Endothelial cell of umbilical vein (primary cell): ENCODE results near the gene MS4A15.

Experiments used
- EZH2 ChIP-seq: IDR thresholded peaks from 2 replicates; pipeline ENCODE4 v1.6.1; 2012; ENCODE audit warnings: borderline replicate concordance, low read depth, mild to moderate bottlenecking, moderate library complexity, low read length, inconsistent platforms; ENCODE audit not compliant: severe bottlenecking
- FOS ChIP-seq: IDR thresholded peaks from 2 replicates; pipeline ENCODE4 v1.6.1; 2011; ENCODE audit warnings: mild to moderate bottlenecking, low read length, moderate library complexity, borderline replicate concordance; ENCODE audit not compliant: insufficient read depth
- GATA2 ChIP-seq: IDR thresholded peaks from 2 replicates; pipeline ENCODE4 v1.7.0; 2011; ENCODE audit warnings: low read depth, mild to moderate bottlenecking, moderate library complexity, mixed read lengths, low read length; ENCODE audit not compliant: insufficient read length, insufficient read depth
- JUN ChIP-seq: IDR thresholded peaks from 2 replicates; pipeline ENCODE4 v1.6.1; 2011; ENCODE audit warnings: borderline replicate concordance, low read depth; ENCODE audit not compliant: insufficient read length, insufficient read depth
- MYC ChIP-seq: IDR thresholded peaks from one replicate; pipeline ENCODE4 v1.6.1; 2011; ENCODE audit warnings: mild to moderate bottlenecking, low read depth, low read length
- POLR2A ChIP-seq: IDR thresholded peaks from 2 replicates; pipeline ENCODE4 v1.6.1; 2012; ENCODE audit warnings: low read depth, mild to moderate bottlenecking, control low read depth, low read length
- POLR2AphosphoS5 ChIP-seq: IDR thresholded peaks from 2 replicates; pipeline ENCODE4 v1.6.1; 2012; ENCODE audit warnings: low read depth, mild to moderate bottlenecking, control low read depth, low read length, moderate library complexity; ENCODE audit not compliant: insufficient read depth
- TF ChIP-seq, protein P1 (sequence below), 2 donors: IDR thresholded peaks; 1 replicate in 1 of 2; 2 replicates in 1 of 2; pipeline ENCODE4 v1.5.1; 2011; ENCODE audit warnings: low read length in 2 of 2, mild to moderate bottlenecking in 2 of 2, moderate library complexity in 2 of 2, control low read depth in 1 of 2, inconsistent platforms in 1 of 2, low read depth in 1 of 2; ENCODE audit not compliant: insufficient read depth in 1 of 2; ENCODE audit errors: extremely low read depth in 1 of 2
- TF ChIP-seq, protein P2 (sequence below): IDR thresholded peaks from 2 replicates; pipeline ENCODE4 v1.6.1; 2011; ENCODE audit not compliant: insufficient read depth, insufficient read length

DNA sequence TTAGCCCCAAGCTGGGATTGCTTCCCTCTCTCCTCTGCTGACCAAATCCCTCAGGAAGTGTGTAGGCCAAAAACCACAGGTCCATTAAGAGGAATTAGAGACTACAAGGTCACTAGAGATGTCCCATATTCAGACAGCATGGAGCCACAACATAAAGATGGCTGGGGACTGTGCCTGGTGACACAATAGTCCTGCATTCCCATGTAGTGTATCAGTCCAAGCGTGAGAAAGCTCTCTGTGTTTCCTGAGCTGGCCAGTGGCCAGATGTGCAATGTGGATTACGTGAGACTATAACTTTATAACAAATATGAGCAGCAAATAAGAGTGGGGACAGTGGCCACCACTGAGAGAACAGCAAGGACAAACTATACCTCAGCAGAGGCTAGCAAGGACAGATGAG, 20.9 kb downstream of the MS4A15 start:
- TF ChIP-seq POLR2A (no peak), GATA2 (no peak), FOS (peak; percentile 36), JUN (peak; percentile 58), POLR2AphosphoS5 (no peak), EZH2 (no peak), MYC (no peak)
- TF ChIP-seq, protein P1, sequence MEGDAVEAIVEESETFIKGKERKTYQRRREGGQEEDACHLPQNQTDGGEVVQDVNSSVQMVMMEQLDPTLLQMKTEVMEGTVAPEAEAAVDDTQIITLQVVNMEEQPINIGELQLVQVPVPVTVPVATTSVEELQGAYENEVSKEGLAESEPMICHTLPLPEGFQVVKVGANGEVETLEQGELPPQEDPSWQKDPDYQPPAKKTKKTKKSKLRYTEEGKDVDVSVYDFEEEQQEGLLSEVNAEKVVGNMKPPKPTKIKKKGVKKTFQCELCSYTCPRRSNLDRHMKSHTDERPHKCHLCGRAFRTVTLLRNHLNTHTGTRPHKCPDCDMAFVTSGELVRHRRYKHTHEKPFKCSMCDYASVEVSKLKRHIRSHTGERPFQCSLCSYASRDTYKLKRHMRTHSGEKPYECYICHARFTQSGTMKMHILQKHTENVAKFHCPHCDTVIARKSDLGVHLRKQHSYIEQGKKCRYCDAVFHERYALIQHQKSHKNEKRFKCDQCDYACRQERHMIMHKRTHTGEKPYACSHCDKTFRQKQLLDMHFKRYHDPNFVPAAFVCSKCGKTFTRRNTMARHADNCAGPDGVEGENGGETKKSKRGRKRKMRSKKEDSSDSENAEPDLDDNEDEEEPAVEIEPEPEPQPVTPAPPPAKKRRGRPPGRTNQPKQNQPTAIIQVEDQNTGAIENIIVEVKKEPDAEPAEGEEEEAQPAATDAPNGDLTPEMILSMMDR (IDR thresholded peaks at IDR 0.05; ENCODE audit: extremely low read depth in 1 of 2, insufficient read depth in 1 of 2, low read depth in 1 of 2, low read length in 2 of 2), result no peak
- TF ChIP-seq, protein P2, sequence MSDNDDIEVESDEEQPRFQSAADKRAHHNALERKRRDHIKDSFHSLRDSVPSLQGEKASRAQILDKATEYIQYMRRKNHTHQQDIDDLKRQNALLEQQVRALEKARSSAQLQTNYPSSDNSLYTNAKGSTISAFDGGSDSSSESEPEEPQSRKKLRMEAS, result no peak
